ENCODE measurements around the gene CCNI.
"Not testable (repeated sequence)": the region's sequence is repeated elsewhere in the genome, so short reads cannot be mapped to it uniquely, and the experiment has no call there.

The CCNI gene

GRCh38 chr4:77095101-77095821 lies 19.5 kb upstream of the CCNI start:
- no peaks in the 10 kb centered on the region for H3K36me3 ChIP-seq (ENCODE audit: control insufficient read depth in 4 of 4, insufficient read depth in 4 of 4, low read length in 3 of 4)
- H3K4me3 ChIP-seq (ENCODE audit: control insufficient read depth in 1 of 7, extremely low read depth in 1 of 7, insufficient read depth in 4 of 7, low read depth in 2 of 7, low read length in 6 of 7): no peak overlapping the region
- CTCF ChIA-PET: interaction anchor here (0.7 to 13.4 kb wide), 28 partner anchors 9 to 119 kb away, joined by 3 to 155 read pairs (median 6); partner anchors contain the start of genes CCNG2 and CCNI
- no peak overlapping the region for H3K27ac ChIP-seq (ENCODE audit: insufficient read depth in 1 of 2, low read depth in 1 of 2, low read length in 2 of 2, poor library complexity in 1 of 2, severe bottlenecking in 2 of 2)
- H3K4me1 ChIP-seq (ENCODE audit: control extremely low read depth in 1 of 4, control insufficient read depth in 4 of 4, insufficient read depth in 4 of 4, low read length in 3 of 4): peaks cover 10 to 34% (median 30%) of the 10 kb centered on the region in 4 experiments
- WGBS (ENCODE audit: insufficient coverage): 79% methylated on average over 4 of the region's 6 CpGs
- POLR2A ChIA-PET: interaction anchor here (0.6 to 1.6 kb wide), 4 partner anchors 18 to 625 kb away, joined by 3 to 7 read pairs (median 4); partner anchors contain the start of gene CCNI
- DNase-seq: peak; percentile 68 to 73 (median 73)
- H3K9me3 ChIP-seq (ENCODE audit: control extremely low read depth in 1 of 5, control insufficient read depth in 4 of 5, insufficient read depth in 2 of 5, low read depth in 1 of 5, low read length in 4 of 5): no peaks in the 10 kb centered on the region
- H3K27me3 ChIP-seq (replicated peaks in 2 of 5; ENCODE audit: control insufficient read depth in 4 of 5, insufficient read depth in 5 of 5, low read length in 4 of 5): no peaks in the 10 kb centered on the region

GRCh38 chr4:77094496-77094895 lies 18.7 kb upstream of the CCNI start:
- H3K4me3 ChIP-seq (ENCODE audit: control insufficient read depth in 1 of 7, extremely low read depth in 1 of 7, insufficient read depth in 4 of 7, low read depth in 2 of 7, low read length in 6 of 7): no peak overlapping the region
- ChIA-PET POLR2A (interaction anchor here (1.6 kb wide), 1 partner anchor 63 kb away, joined by 6 read pairs; no protein-coding TSS in a partner anchor), CTCF (interaction anchor here (0.9 to 13.4 kb wide), 15 partner anchors 12 to 114 kb away, joined by 3 to 155 read pairs (median 9); partner anchors contain the start of gene CCNI)
- H3K27me3 ChIP-seq (replicated peaks in 2 of 5; ENCODE audit: control insufficient read depth in 4 of 5, insufficient read depth in 5 of 5, low read length in 4 of 5): no peaks in the 10 kb centered on the region
- H3K9me3 ChIP-seq (ENCODE audit: control extremely low read depth in 1 of 5, control insufficient read depth in 4 of 5, insufficient read depth in 2 of 5, low read depth in 1 of 5, low read length in 4 of 5): no peaks in the 10 kb centered on the region
- peaks cover 4 to 27% (median 23%) of the 10 kb centered on the region in 4 experiments for H3K4me1 ChIP-seq (ENCODE audit: control extremely low read depth in 1 of 4, control insufficient read depth in 4 of 4, insufficient read depth in 4 of 4, low read length in 3 of 4)
- no peak for DNase-seq
- H3K27ac ChIP-seq (ENCODE audit: insufficient read depth in 1 of 2, low read depth in 1 of 2, low read length in 2 of 2, poor library complexity in 1 of 2, severe bottlenecking in 2 of 2): no peak overlapping the region
- no CpG with 5 or more reads among the region's 3 CpGs for WGBS (ENCODE audit: insufficient coverage)
- no peaks in the 10 kb centered on the region for H3K36me3 ChIP-seq (ENCODE audit: control insufficient read depth in 4 of 4, insufficient read depth in 4 of 4, low read length in 3 of 4)

- ChIA-PET POLR2A (interaction anchor here (1.0 to 1.2 kb wide), 2 partner anchors 17 to 18 kb away, joined by 3 to 4 read pairs; partner anchors contain the start of gene CCNI), CTCF (interaction anchor here (0.7 to 13.4 kb wide), 14 partner anchors 11 to 135 kb away, joined by 3 to 155 read pairs (median 6); partner anchors contain the start of gene CCNI)
- no peak overlapping the region for H3K4me3 ChIP-seq (ENCODE audit: control insufficient read depth in 1 of 7, extremely low read depth in 1 of 7, insufficient read depth in 4 of 7, low read depth in 2 of 7, low read length in 6 of 7)
- WGBS (ENCODE audit: insufficient coverage): no CpG with 5 or more reads among the region's 1 CpG
- H3K27ac ChIP-seq (ENCODE audit: insufficient read depth in 1 of 2, low read depth in 1 of 2, low read length in 2 of 2, poor library complexity in 1 of 2, severe bottlenecking in 2 of 2): peak overlapping the region in 1 of 2 experiments; percentile 50
- DNase-seq: peak in 1 of 3 donors; percentile 50
- H3K36me3 ChIP-seq (ENCODE audit: control insufficient read depth in 4 of 4, insufficient read depth in 4 of 4, low read length in 3 of 4): no peaks in the 10 kb centered on the region
- H3K9me3 ChIP-seq (ENCODE audit: control extremely low read depth in 1 of 5, control insufficient read depth in 4 of 5, insufficient read depth in 2 of 5, low read depth in 1 of 5, low read length in 4 of 5): no peaks in the 10 kb centered on the region
- H3K4me1 ChIP-seq (ENCODE audit: control extremely low read depth in 1 of 4, control insufficient read depth in 4 of 4, insufficient read depth in 4 of 4, low read length in 3 of 4): peaks cover 4 to 17% (median 14%) of the 10 kb centered on the region in 4 experiments
- no peaks in the 10 kb centered on the region for H3K27me3 ChIP-seq (replicated peaks in 2 of 5; ENCODE audit: control insufficient read depth in 4 of 5, insufficient read depth in 5 of 5, low read length in 4 of 5)
Observed at GRCh38 chr4:77093401-77093800, 17.6 kb upstream of the CCNI start.

- H3K27ac ChIP-seq (ENCODE audit: insufficient read depth in 1 of 2, low read depth in 1 of 2, low read length in 2 of 2, poor library complexity in 1 of 2, severe bottlenecking in 2 of 2): peak overlapping the region in 1 of 2 experiments; percentile 50
- H3K4me1 ChIP-seq (ENCODE audit: control extremely low read depth in 1 of 4, control insufficient read depth in 4 of 4, insufficient read depth in 4 of 4, low read length in 3 of 4): peaks cover 4 to 17% (median 11%) of the 10 kb centered on the region in 4 experiments
- no peak overlapping the region for H3K4me3 ChIP-seq (ENCODE audit: control insufficient read depth in 1 of 7, extremely low read depth in 1 of 7, insufficient read depth in 4 of 7, low read depth in 2 of 7, low read length in 6 of 7)
- WGBS (ENCODE audit: insufficient coverage): 48% methylated on average over 2 of the region's 2 CpGs
- peak; percentile 46 to 87 (median 85) for DNase-seq
- no peaks in the 10 kb centered on the region for H3K36me3 ChIP-seq (ENCODE audit: control insufficient read depth in 4 of 4, insufficient read depth in 4 of 4, low read length in 3 of 4)
- no peaks in the 10 kb centered on the region for H3K9me3 ChIP-seq (ENCODE audit: control extremely low read depth in 1 of 5, control insufficient read depth in 4 of 5, insufficient read depth in 2 of 5, low read depth in 1 of 5, low read length in 4 of 5)
- CTCF ChIA-PET: interaction anchor here (0.7 to 13.4 kb wide), 13 partner anchors 11 to 135 kb away, joined by 3 to 155 read pairs (median 7); partner anchors contain the start of gene CCNI
- no peaks in the 10 kb centered on the region for H3K27me3 ChIP-seq (replicated peaks in 2 of 5; ENCODE audit: control insufficient read depth in 4 of 5, insufficient read depth in 5 of 5, low read length in 4 of 5)
- POLR2A ChIA-PET: interaction anchor here (1.0 to 1.2 kb wide), 2 partner anchors 16 to 18 kb away, joined by 3 to 4 read pairs; partner anchors contain the start of gene CCNI
Observed at GRCh38 chr4:77092975-77093374, 17.2 kb upstream of the CCNI start.

GRCh38 chr4:77089866-77090265 lies 14.1 kb upstream of the CCNI start:
- Histone ChIP-seq H3K27me3 (replicated peaks in 2 of 5; ENCODE audit: control insufficient read depth in 4 of 5, insufficient read depth in 5 of 5, low read length in 4 of 5) (no peaks in the 10 kb centered on the region), H3K27ac (ENCODE audit: insufficient read depth in 1 of 2, low read depth in 1 of 2, low read length in 2 of 2, poor library complexity in 1 of 2, severe bottlenecking in 2 of 2) (no peak overlapping the region), H3K4me3 (ENCODE audit: control insufficient read depth in 1 of 7, extremely low read depth in 1 of 7, insufficient read depth in 4 of 7, low read depth in 2 of 7, low read length in 6 of 7) (no peak overlapping the region), H3K36me3 (ENCODE audit: control insufficient read depth in 4 of 4, insufficient read depth in 4 of 4, low read length in 3 of 4) (no peaks in the 10 kb centered on the region), H3K4me1 (ENCODE audit: control extremely low read depth in 1 of 4, control insufficient read depth in 4 of 4, insufficient read depth in 4 of 4, low read length in 3 of 4) (peaks cover 4 to 15% (median 10%) of the 10 kb centered on the region in 4 experiments), H3K9me3 (ENCODE audit: control extremely low read depth in 1 of 5, control insufficient read depth in 4 of 5, insufficient read depth in 2 of 5, low read depth in 1 of 5, low read length in 4 of 5) (no peaks in the 10 kb centered on the region)
- ChIA-PET CTCF (interaction anchor here (1.1 to 13.4 kb wide), 3 partner anchors 66 to 111 kb away, joined by 3 to 155 read pairs (median 3); no protein-coding TSS in a partner anchor), POLR2A (no interaction called here)
- DNase-seq: no peak

- H3K27ac ChIP-seq (ENCODE audit: insufficient read depth in 1 of 2, low read depth in 1 of 2, low read length in 2 of 2, poor library complexity in 1 of 2, severe bottlenecking in 2 of 2); H3K36me3 ChIP-seq (ENCODE audit: control insufficient read depth in 4 of 4, insufficient read depth in 4 of 4, low read length in 3 of 4); CTCF ChIA-PET; H3K4me1 ChIP-seq (ENCODE audit: control extremely low read depth in 1 of 4, control insufficient read depth in 4 of 4, insufficient read depth in 4 of 4, low read length in 3 of 4); DNase-seq; H3K4me3 ChIP-seq (ENCODE audit: control insufficient read depth in 1 of 7, extremely low read depth in 1 of 7, insufficient read depth in 4 of 7, low read depth in 2 of 7, low read length in 6 of 7); POLR2A ChIA-PET; H3K9me3 ChIP-seq (ENCODE audit: control extremely low read depth in 1 of 5, control insufficient read depth in 4 of 5, insufficient read depth in 2 of 5, low read depth in 1 of 5, low read length in 4 of 5); H3K27me3 ChIP-seq (replicated peaks in 2 of 5; ENCODE audit: control insufficient read depth in 4 of 5, insufficient read depth in 5 of 5, low read length in 4 of 5): not testable (repeated sequence)
- no CpG with 5 or more reads among the region's 1 CpG for WGBS (ENCODE audit: insufficient coverage)
Observed at GRCh38 chr4:77087027-77087426, 11.2 kb upstream of the CCNI start.
